Trophoblast cell (in vitro differentiated cells and primary cell): ENCODE measurements around the gene EVX2.

ENCODE experiments used
- DNase-seq, 2 donors: peaks; one replicate each; pipeline ENCODE4 v3.0.0-alpha.2; 2016
- H2AFZ ChIP-seq: 2 replicates; pipeline ENCODE4 v1.6.1; 2013; ENCODE audit warnings: low read length, moderate library complexity, mild to moderate bottlenecking; ENCODE audit not compliant: insufficient read depth, poor library complexity
- H2AK5ac ChIP-seq: 2 replicates; pipeline ENCODE4 v1.6.1; 2013; ENCODE audit warnings: mild to moderate bottlenecking, low read length
- H2BK120ac ChIP-seq: 2 replicates; pipeline ENCODE4 v1.6.1; 2013; ENCODE audit warnings: low read length, mild to moderate bottlenecking, moderate library complexity; ENCODE audit not compliant: insufficient read depth, poor library complexity
- H2BK12ac ChIP-seq: 2 replicates; pipeline ENCODE4 v1.6.1; 2013; ENCODE audit warnings: mild to moderate bottlenecking, low read length, moderate library complexity
- H2BK5ac ChIP-seq: 2 replicates; pipeline ENCODE4 v1.6.1; 2013; ENCODE audit warnings: low read length, low read depth, moderate library complexity, mild to moderate bottlenecking; ENCODE audit not compliant: poor library complexity
- H3K14ac ChIP-seq: 2 replicates; pipeline ENCODE4 v1.6.1; 2013; ENCODE audit warnings: mild to moderate bottlenecking, low read length
- H3K18ac ChIP-seq: 2 replicates; pipeline ENCODE4 v1.6.1; 2013; ENCODE audit warnings: mild to moderate bottlenecking, low read length
- H3K23ac ChIP-seq: 2 replicates; pipeline ENCODE4 v1.6.1; 2013; ENCODE audit warnings: low read length
- H3K27ac ChIP-seq: 2 replicates; pipeline ENCODE4 v1.5.1; 2013; ENCODE audit warnings: low read depth, mild to moderate bottlenecking, inconsistent platforms, low read length, moderate library complexity
- H3K27me3 ChIP-seq: 2 replicates; pipeline ENCODE4 v1.6.1; 2013; ENCODE audit warnings: inconsistent platforms, mild to moderate bottlenecking, low read length, moderate library complexity; ENCODE audit not compliant: insufficient read depth
- H3K36me3 ChIP-seq, 2 experiments: 1 replicate in 1 of 2; 2 replicates in 1 of 2; pipeline ENCODE4 v1.6.1; 2013; ENCODE audit warnings: low read length in 2 of 2, mild to moderate bottlenecking in 2 of 2, moderate library complexity in 1 of 2; ENCODE audit not compliant: insufficient read depth in 2 of 2, control insufficient read depth in 1 of 2
- H3K4ac ChIP-seq: 2 replicates; pipeline ENCODE4 v1.6.1; 2013; ENCODE audit warnings: low read depth, mild to moderate bottlenecking, low read length, moderate library complexity
- H3K4me1 ChIP-seq, 2 experiments: 1 replicate in 1 of 2; 2 replicates in 1 of 2; pipeline ENCODE4 v1.6.1; 2013; ENCODE audit warnings: low read length in 2 of 2, mild to moderate bottlenecking in 2 of 2, moderate library complexity in 1 of 2; ENCODE audit not compliant: insufficient read depth in 2 of 2, control insufficient read depth in 1 of 2
- H3K4me2 ChIP-seq: 2 replicates; pipeline ENCODE4 v1.6.1; 2013; ENCODE audit warnings: inconsistent platforms, mild to moderate bottlenecking, low read length, moderate library complexity
- H3K4me3 ChIP-seq: 2 replicates; pipeline ENCODE4 v1.5.1; 2013; ENCODE audit warnings: mild to moderate bottlenecking, low read depth, low read length, inconsistent platforms
- H3K79me1 ChIP-seq: one replicate; pipeline ENCODE4 v1.6.1; 2013; ENCODE audit warnings: low read length
- H3K79me2 ChIP-seq: 2 replicates; pipeline ENCODE4 v1.6.1; 2013; ENCODE audit warnings: low read length, mild to moderate bottlenecking; ENCODE audit not compliant: control insufficient read depth, insufficient read depth, poor library complexity
- H3K9ac ChIP-seq: 2 replicates; pipeline ENCODE4 v1.6.1; 2013; ENCODE audit warnings: mild to moderate bottlenecking, low read length
- H3K9me3 ChIP-seq: 2 replicates; pipeline ENCODE4 v1.6.1; 2013; ENCODE audit warnings: low read depth, mild to moderate bottlenecking, control low read depth, inconsistent platforms, low read length; ENCODE audit not compliant: insufficient read depth
- H4K12ac ChIP-seq: 2 replicates; pipeline ENCODE4 v1.6.1; 2013; ENCODE audit warnings: low read depth, mild to moderate bottlenecking, low read length, moderate library complexity
- H4K8ac ChIP-seq: 2 replicates; pipeline ENCODE4 v1.6.1; 2013; ENCODE audit warnings: low read depth, mild to moderate bottlenecking, low read length, moderate library complexity
- H4K91ac ChIP-seq: one replicate; pipeline ENCODE4 v1.6.1; 2013; ENCODE audit warnings: low read depth, mild to moderate bottlenecking, low read length, moderate library complexity
- WGBS: extraction: QIAGEN DNeasy Blood & Tissue Kit; methylation state at CpG from one replicate; pipeline ENCODE4 v1.1.7; 2013; ENCODE audit warnings: missing lambda C conversion rate; ENCODE audit not compliant: insufficient read length, insufficient coverage; ENCODE audit errors: extremely low coverage; 5-methylcytosine and 5-hydroxymethylcytosine counted together

The EVX2 gene

DNA sequence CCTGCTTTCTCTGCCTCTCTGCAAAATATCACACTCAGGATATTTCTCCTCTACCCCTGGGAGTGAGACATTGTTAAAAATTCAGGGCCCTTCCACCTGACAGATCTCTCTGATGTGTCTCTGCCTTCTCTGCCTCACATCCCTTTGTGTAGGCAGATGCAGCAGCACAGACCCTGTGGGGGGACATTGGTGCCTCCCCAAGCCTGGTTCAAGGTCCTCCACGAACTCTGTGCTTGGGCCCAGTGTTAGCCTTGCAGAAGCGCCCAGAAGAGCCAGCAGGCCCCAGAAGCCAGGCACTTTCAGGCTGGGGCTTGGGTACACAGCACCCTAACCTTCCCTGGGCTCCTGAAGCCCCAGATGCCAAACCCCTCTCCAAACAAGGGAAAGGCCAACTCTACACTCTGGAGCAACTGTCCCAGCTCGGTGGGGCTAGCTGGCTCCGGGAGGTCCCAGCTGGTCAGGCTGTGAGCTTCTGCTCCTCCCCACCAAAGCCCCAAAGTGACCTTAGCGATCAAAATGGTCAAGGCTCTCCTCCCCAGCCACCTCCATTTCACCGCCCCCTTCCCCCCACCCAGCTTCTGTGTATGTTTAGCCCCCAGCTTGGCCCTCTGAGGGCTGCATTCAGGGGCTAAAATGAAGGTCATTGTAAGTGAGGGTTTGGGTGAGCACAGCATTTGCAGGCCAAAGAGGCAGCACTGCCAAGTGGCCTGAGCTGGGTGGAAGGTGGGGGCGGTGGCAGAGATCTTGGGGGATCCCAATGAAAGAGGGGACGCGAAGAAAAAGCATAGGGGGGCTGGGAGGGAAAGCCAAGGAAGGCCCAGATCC is 41.4 kb upstream of the EVX2 start:
- peaks cover 81% of the 10 kb centered on the region for H3K27me3 ChIP-seq
- no peaks in the 10 kb centered on the region for H3K79me2 ChIP-seq
- no peak overlapping the region for H3K14ac ChIP-seq
- peak overlapping the region; percentile 41 for H3K4me3 ChIP-seq
- no peak for DNase-seq
- H3K36me3 ChIP-seq: no peaks in the 10 kb centered on the region
- H2BK120ac ChIP-seq: no peak overlapping the region
- H3K4ac ChIP-seq: no peak overlapping the region
- no peak overlapping the region for H2BK12ac ChIP-seq
- H3K27ac ChIP-seq: no peak overlapping the region
- H4K91ac ChIP-seq: no peak overlapping the region
- no peaks in the 10 kb centered on the region for H3K79me1 ChIP-seq
- H2AFZ ChIP-seq: no peak overlapping the region
- no peak overlapping the region for H3K9ac ChIP-seq
- H2AK5ac ChIP-seq: no peak overlapping the region
- no CpG with 5 or more reads among the region's 9 CpGs for WGBS
- no peak overlapping the region for H3K4me2 ChIP-seq
- H4K8ac ChIP-seq: no peak overlapping the region
- H3K23ac ChIP-seq: no peak overlapping the region
- H3K9me3 ChIP-seq: peaks cover 8% of the 10 kb centered on the region
- no peak overlapping the region for H3K18ac ChIP-seq
- no peak overlapping the region for H2BK5ac ChIP-seq
- H4K12ac ChIP-seq: no peak overlapping the region
- H3K4me1 ChIP-seq: peaks cover 13 to 18% of the 10 kb centered on the region in 2 experiments

DNA sequence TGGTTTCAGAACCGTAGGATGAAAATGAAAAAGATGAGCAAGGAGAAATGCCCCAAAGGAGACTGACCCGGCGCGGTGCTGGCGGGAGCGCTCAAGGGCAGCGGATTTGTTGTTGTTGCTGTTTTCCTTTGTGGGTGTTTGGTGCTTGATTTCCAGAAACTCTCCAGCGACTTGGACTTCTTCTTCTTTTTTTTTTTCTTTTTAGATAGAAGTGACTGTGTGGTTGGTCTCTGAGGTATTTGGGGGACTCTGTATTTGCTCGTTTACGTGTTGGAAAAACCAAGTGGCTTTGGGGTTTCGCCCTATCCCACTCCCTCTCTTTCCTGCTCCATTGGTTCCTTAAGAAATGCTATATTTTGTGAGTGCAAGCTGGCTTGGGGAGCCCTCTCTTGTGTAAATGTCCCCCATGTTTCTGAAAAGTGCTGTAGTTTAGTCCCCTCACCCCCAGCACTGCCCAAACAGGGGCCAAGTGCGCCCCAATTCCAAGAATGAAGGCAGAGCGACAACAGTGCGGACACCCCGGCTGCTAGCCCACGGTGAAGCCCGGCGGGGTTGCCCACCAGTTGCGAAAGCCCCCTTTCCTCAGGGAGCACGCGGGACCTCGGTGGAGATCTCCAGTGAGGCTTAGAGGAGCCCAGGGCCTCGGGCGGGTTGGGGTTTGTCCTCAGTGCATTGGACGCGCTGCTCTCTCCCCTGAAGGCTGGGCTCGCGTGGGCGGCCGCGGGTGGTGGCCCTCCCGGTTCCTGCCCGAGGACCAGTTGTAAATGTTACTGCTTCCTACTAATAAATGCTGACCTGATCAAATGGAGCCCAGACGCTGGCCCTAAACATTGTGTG is 40.6 kb upstream of the EVX2 start:
- peaks cover 8% of the 10 kb centered on the region for H3K9me3 ChIP-seq
- no peak for DNase-seq
- no peak overlapping the region for H3K14ac ChIP-seq
- H2AFZ ChIP-seq: no peak overlapping the region
- no peak overlapping the region for H2AK5ac ChIP-seq
- no peak overlapping the region for H3K4me2 ChIP-seq
- WGBS: no CpG with 5 or more reads among the region's 34 CpGs
- H3K4me3 ChIP-seq: no peak overlapping the region
- no peaks in the 10 kb centered on the region for H3K79me1 ChIP-seq
- no peak overlapping the region for H3K27ac ChIP-seq
- H3K18ac ChIP-seq: no peak overlapping the region
- H4K8ac ChIP-seq: no peak overlapping the region
- H2BK5ac ChIP-seq: no peak overlapping the region
- no peaks in the 10 kb centered on the region for H3K36me3 ChIP-seq
- H4K91ac ChIP-seq: no peak overlapping the region
- peaks cover 10 to 13% of the 10 kb centered on the region in 2 experiments for H3K4me1 ChIP-seq
- no peak overlapping the region for H3K9ac ChIP-seq
- no peak overlapping the region for H4K12ac ChIP-seq
- no peak overlapping the region for H3K23ac ChIP-seq
- no peak overlapping the region for H2BK12ac ChIP-seq
- H3K79me2 ChIP-seq: no peaks in the 10 kb centered on the region
- no peak overlapping the region for H3K4ac ChIP-seq
- peaks cover 80% of the 10 kb centered on the region for H3K27me3 ChIP-seq
- H2BK120ac ChIP-seq: no peak overlapping the region

DNA sequence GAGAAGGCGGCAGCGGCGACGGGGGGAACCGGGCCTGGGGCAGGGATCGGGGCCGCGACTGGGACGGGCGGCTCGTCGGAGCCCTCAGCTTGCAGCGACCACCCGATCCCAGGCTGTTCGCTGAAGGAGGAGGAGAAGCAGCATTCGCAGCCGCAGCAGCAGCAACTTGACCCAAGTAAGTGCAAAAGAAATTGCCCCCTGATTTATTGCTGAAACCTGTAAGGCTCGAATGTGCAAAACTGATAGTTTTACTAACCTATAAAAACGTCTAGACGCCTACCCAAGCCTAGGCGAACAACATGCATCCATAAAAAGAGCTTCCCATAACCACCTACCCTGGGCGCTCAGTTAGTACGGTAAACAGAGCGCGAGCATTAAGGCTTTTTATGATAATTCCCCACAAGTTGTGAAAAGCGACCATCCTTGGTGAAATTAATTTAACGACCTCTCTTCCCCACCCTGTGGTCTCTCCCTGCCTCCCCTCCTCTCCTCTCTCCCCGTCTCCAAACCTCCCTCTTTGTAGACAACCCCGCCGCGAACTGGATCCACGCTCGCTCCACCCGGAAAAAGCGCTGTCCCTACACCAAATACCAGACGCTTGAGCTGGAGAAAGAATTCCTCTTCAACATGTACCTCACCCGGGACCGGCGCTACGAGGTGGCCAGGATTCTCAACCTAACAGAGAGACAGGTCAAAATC is 39.8 kb upstream of the EVX2 start:
- no peak overlapping the region for H2BK12ac ChIP-seq
- H2BK5ac ChIP-seq: no peak overlapping the region
- WGBS: no CpG with 5 or more reads among the region's 40 CpGs
- H4K91ac ChIP-seq: no peak overlapping the region
- no peak overlapping the region for H3K4ac ChIP-seq
- H3K9ac ChIP-seq: no peak overlapping the region
- H3K4me2 ChIP-seq: peak overlapping the region; percentile 80
- H2AFZ ChIP-seq: no peak overlapping the region
- peaks cover 8% of the 10 kb centered on the region for H3K9me3 ChIP-seq
- H3K23ac ChIP-seq: no peak overlapping the region
- no peak overlapping the region for H2AK5ac ChIP-seq
- peaks cover 77% of the 10 kb centered on the region for H3K27me3 ChIP-seq
- H3K27ac ChIP-seq: no peak overlapping the region
- no peak overlapping the region for H4K12ac ChIP-seq
- no peaks in the 10 kb centered on the region for H3K79me1 ChIP-seq
- peaks cover 5 to 9% of the 10 kb centered on the region in 2 experiments for H3K4me1 ChIP-seq
- H3K36me3 ChIP-seq: no peaks in the 10 kb centered on the region
- H3K4me3 ChIP-seq: peak overlapping the region; percentile 37
- H4K8ac ChIP-seq: no peak overlapping the region
- no peak for DNase-seq
- no peak overlapping the region for H3K18ac ChIP-seq
- no peak overlapping the region for H3K14ac ChIP-seq
- H2BK120ac ChIP-seq: no peak overlapping the region
- H3K79me2 ChIP-seq: no peaks in the 10 kb centered on the region

DNA sequence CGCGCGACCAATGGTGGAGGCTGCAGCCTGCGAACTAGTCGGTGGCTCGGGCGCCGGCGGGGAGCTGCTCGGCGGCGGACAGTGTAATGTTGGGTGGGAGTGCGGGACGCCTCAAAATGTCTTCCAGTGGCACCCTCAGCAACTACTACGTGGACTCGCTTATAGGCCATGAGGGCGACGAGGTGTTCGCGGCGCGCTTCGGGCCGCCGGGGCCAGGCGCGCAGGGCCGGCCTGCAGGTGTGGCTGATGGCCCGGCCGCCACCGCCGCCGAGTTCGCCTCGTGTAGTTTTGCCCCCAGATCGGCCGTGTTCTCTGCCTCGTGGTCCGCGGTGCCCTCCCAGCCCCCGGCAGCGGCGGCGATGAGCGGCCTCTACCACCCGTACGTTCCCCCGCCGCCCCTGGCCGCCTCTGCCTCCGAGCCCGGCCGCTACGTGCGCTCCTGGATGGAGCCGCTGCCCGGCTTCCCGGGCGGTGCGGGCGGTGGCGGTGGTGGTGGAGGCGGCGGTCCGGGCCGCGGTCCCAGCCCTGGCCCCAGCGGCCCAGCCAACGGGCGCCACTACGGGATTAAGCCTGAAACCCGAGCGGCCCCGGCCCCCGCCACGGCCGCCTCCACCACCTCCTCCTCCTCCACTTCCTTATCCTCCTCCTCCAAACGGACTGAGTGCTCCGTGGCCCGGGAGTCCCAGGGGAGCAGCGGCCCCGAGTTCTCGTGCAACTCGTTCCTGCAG is 39.1 kb upstream of the EVX2 start, which contains the start of gene HOXD9:
TSS of gene HOXD9 (plus strand) at position 37 of the 728 bp plus-strand sequence. CDS start at position 87, 50 bp downstream.
- Histone ChIP-seq H3K14ac (no peak within 1 kb of the TSS), H3K79me2 (no peaks in the 10 kb centered on the region), H3K4me1 (peaks cover 5 to 9% of the 10 kb centered on the region in 2 experiments), H3K27me3 (peaks cover 78% of the 10 kb centered on the region), H4K91ac (no peak within 1 kb of the TSS), H4K8ac (no peak within 1 kb of the TSS), H2BK5ac (no peak within 1 kb of the TSS), H3K9me3 (peaks cover 8% of the 10 kb centered on the region), H3K23ac (no peak within 1 kb of the TSS), H2BK12ac (no peak within 1 kb of the TSS), H3K79me1 (no peaks in the 10 kb centered on the region), H3K4me3 (peak within 1 kb of the TSS; percentile 37), H2BK120ac (no peak within 1 kb of the TSS), H4K12ac (no peak within 1 kb of the TSS), H3K36me3 (no peaks in the 10 kb centered on the region), H2AK5ac (no peak within 1 kb of the TSS), H3K9ac (no peak within 1 kb of the TSS), H2AFZ (peak within 1 kb of the TSS; percentile 24), H3K4ac (no peak within 1 kb of the TSS), H3K18ac (no peak within 1 kb of the TSS), H3K4me2 (peak within 1 kb of the TSS; percentile 80), H3K27ac (no peak within 1 kb of the TSS)
- WGBS: no CpG with 5 or more reads among the region's 84 CpGs
- DNase-seq: peak in 1 of 2 donors; percentile 34
